ENCODE measurements around the gene DHRS7C.

- no peak for TF ChIP-seq POLR2A (IDR thresholded peaks at IDR 0.05)
- TF ChIP-seq, protein P1, sequence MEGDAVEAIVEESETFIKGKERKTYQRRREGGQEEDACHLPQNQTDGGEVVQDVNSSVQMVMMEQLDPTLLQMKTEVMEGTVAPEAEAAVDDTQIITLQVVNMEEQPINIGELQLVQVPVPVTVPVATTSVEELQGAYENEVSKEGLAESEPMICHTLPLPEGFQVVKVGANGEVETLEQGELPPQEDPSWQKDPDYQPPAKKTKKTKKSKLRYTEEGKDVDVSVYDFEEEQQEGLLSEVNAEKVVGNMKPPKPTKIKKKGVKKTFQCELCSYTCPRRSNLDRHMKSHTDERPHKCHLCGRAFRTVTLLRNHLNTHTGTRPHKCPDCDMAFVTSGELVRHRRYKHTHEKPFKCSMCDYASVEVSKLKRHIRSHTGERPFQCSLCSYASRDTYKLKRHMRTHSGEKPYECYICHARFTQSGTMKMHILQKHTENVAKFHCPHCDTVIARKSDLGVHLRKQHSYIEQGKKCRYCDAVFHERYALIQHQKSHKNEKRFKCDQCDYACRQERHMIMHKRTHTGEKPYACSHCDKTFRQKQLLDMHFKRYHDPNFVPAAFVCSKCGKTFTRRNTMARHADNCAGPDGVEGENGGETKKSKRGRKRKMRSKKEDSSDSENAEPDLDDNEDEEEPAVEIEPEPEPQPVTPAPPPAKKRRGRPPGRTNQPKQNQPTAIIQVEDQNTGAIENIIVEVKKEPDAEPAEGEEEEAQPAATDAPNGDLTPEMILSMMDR (IDR thresholded peaks at IDR 0.05): no peak
Observed at GRCh38 chr17:9750524-9750923, 40.9 kb downstream of the DHRS7C start.

All from adrenal gland (tissue), 5 donors.